DMS79 treated with DMSO at 0.1 percent for 48 hours (cell line): Measurements from ENCODE around the gene GPR152.
A peak's percentile ranks its signal among the peaks of the same experiment; 100 is the strongest.

Source experiments
- DNase-seq: peaks from one replicate; lab custom pipeline; 2025; lab: John Stamatoyannopoulos, UW

The GPR152 gene

GRCh38 chr11:67423891-67424613, 28.5 kb downstream of the GPR152 start:
- no peak for DNase-seq

GRCh38 chr11:67423466-67423865, 29.1 kb downstream of the GPR152 start:
- no peak for DNase-seq

GRCh38 chr11:67422891-67423290, 29.6 kb downstream of the GPR152 start:
- no peak for DNase-seq

DNA sequence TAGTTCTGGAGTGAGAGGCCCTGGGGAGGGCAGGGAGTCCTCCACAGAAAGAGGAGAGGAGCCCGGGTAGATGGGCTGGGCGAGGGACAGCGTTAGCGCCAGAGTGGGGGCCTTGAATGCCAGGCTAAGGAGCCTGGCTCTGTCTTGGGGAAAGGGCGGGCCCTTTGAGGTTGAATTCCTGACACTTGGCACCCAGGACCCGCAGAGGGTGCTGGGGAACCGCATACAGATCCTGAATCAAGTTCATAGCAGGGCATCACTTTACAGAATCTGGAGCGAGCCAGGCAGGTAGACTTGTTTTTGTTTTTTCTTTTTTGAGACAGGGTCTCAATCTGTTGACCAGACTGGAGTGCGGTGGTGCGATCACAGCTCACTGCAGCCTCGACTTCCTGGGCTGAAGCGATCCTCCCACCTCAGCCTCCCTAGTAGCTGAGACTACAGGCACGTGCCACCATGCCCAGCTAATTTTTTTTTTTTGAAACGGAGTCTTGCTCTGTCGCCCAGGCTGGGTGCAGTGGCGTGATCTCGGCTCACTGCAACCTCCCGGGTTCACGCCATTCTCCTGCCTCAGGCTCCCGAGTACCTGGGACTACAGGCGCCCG, 31.0 kb downstream of the GPR152 start:
- DNase-seq: no peak

DNA sequence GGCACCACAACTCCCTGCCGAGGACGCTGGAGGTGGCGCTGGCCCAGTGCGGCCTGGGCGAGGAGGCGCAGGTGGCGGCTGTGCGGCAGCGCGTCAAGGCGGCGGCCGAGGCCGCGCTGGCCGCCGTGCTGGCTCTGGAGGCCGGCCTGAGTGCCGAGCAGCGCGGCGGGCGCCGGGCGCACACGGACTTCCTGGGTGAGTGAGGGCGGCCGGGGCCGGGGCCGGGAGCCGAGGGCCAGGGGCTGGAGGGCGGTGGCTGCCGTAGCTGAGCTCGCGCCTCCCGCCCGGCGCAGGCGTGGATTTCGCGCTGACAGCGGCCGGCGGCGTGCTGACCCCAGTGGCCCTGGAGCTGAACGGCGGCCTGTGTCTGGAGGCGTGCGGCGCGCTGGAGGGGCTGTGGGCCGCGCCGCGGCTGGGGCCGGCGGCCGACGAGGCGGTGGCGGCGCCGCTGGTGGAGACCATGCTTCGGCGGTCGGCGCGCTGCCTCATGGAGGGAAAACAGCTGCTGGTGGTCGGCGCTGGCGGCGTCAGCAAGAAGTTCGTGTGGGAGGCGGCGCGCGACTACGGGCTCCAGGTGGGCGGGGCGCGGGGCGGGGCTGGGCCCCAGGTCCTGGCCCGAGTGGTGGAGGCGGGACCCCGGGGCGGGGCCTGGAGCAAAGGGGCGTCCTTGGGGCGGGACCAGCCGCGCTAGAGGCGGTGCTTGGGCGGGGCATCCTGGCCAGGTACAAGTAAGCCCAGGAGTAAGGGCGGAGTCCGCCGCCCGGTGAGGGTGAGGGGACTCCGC, 31.7 kb downstream of the GPR152 start:
- DNase-seq: peak; percentile 76

DNA sequence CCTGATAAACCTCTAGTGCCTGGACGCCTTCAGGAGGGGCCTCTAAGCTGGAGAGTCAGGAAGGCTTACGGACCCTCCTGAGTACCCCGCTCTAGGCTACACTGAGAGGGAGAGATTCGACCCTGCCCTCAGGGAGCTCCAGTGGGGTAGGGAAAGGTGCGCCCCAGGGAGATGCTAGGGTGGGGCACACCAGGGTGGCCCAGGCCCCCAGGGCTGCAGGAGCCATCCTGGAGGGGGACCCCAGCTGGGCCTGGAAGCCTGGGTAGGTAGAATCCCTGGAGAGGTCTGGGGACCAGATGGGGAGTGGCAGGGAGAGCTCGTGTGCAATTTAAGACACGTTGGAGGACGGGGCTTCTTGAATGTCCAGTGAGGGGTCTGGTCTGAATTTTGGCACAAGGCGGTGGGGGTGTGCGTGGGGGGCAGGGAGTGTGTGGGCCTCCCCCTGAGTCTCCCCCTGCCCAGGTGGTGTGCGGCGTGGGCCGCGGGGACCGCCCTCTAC, 32.3 kb downstream of the GPR152 start:
- DNase-seq: no peak

- no peak for DNase-seq
These were observed 33.0 kb downstream of the GPR152 start for GRCh38 chr11:67419325-67420049.

DNA sequence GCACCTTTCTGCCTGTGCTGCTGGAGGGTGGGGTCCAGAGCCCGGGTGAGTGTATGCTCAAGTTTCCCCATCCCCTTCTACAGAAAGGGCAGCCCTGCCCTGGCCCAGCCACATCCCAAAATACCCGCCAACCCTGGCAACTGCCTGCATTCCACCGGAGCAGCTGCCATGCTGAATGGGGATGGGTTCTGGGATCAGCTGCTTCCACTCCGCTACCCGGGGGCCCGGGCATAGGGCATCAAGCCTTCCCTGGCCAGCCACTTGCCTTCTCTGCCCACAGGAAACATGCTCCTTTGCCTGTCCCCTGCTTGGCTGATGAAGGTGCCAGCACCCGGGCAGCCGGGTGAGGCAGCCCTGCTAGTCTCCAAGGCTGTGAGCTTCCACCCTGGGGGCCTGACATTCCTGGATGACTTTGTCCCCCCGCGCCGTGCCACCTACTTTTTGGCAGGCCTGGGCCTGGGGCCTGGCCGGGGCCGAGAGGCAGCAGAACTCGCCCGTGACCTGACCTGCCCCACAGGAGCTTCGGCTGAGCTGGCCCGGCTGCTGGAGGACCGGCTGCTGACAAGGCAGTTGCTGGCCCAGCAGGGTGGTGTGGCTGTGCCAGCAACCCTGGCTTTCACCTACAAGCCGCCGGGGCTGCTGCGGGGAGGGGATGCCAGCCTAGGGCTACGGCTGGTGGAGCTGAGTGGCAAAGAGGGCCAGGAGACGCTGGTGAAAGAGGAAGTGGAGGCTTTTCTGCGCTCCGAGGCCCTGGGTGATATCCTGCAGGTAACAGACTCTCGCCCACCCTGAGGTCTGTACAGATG, 33.9 kb downstream of the GPR152 start:
- DNase-seq: peak; percentile 43

DNA sequence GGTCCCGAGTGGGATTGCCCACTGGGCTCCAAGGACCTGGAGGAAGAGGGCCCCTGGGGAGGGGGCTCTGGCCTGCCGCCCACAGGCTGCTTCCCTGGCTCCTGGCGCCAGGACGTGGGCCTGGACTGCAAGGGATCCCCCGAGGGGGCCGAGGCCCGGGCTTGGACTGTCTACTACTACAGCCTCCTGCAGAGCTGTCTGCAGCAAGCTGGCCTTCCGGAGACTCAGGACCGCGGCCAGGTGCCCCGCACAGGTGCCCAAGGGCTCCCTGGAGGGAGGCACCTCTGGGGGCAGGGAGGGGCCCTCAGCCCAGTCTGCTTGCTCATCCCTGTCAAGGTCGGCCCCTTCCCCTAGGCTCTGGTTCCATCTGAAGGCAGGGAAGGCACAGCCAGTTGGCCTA, 35.1 kb downstream of the GPR152 start:
- no peak for DNase-seq

- DNase-seq: peak; percentile 10
These were observed 35.9 kb downstream of the GPR152 start for GRCh38 chr11:67416416-67417335.

DNA sequence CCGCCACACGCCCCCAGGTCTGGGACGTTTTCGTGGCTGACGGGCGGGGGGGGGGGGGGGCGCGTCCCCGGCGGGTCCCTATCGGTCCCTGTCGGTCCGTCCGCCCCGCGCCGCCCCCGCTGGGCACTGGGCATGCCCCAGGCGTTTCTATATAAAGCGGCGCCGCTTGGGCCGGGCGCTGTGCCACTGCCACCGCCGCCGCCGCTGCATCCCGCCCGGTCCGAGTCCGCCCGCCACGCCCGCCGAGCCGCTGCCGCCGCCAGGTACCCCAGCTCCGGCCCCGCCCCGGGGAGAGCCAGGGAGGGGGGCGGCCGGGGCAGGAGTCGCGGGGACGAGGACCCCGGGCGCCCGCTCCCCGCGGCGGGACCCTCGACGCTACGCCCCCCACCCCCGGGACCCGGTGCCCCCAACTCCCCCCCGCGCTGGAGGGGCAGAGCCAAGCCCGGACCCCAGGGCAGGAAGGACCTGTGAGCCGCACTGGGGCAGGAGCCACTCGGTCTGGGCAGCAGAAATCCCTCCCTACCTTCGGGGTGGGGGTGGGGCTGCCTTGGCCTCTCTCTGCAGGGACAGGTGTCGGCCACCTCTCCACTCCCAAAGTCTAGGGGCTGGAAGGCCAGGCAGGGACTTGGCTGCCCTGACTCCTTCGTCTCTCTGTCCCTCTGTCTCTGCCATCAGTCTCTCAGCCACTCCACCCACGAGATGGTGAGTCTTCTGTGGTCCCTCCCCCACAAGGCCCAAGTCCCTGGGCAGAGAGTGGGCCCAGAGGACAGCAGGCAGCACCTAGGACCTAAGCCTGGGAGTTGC, 36.8 kb downstream of the GPR152 start, which contains the start of gene CARNS1:
Gene CARNS1 (plus strand): TSS at position 178 of the 804 bp plus-strand sequence. CDS start 522 bp downstream, at position 700.
- DNase-seq: no peak

DNA sequence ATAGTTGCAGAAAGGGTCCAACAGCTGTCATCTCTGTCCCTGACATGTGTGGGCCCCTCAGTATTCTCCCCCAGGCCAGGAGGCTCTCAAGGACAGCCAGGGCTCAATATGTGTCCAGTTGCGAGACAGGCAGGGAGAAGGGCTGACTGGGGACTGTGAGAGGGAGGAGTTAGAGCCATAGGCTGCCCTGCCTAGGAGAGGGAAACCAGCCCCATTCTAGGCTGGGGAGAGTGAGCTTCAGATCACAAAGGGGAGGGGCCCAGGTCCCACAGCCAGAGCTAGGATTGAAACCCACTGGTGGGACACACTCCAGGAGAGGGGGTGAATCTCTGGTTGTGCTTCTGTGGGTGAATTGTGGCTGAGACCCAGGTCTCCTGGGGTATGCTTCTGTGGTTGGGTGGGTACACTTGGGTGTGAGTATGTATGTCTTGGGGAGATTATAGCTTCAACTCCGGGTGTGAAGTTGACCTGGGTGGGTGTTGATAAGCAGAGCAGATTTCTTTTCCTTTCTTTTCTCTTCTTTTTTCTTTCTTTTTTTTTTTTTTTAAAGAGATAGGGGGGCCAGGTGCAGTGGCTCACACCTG, 39.2 kb downstream of the GPR152 start:
- DNase-seq: no peak

- DNase-seq: no peak
These were observed 39.9 kb downstream of the GPR152 start for GRCh38 chr11:67412495-67413179.

GRCh38 chr11:67411785-67412152, 40.8 kb downstream of the GPR152 start:
- DNase-seq: no peak

DNA sequence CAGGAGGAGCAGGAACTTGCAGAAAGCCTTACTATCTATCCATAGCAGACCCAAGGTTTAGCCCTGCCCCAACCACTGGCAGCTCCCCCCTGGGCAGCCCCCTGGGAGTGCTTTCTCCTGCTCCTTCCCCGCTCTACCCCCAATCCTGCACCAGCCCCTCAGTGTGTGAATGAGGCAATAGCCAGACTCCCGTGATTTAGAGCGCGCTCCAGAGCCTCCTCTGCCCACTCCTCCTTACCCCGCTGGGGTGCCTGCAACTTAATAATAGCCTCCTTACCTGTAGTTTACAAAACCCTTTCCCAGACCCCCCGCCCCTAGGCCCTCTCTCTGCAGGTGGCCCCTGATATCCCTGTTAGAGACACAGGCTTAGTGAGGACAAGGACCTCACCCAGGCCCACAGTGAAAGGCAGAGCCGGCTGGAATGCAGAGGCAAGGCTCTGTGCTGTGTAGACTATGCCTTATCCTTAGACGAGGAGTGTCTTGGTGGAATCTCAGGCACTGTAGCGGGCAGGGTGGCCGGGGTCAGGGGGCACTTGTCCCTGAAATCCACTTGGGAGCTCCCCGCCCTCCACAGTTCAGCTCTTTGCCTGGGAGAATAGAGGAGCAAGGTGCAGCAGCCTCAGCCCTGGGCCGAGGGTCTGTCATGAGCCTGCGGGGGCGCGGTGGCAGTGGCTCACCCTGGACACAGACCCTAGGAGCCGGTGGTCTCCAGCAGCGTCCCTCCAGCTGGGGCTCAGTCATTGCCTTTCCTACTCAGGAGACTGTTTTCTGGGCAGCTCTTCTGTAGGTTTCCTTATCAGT, 41.3 kb downstream of the GPR152 start:
- DNase-seq: no peak

GRCh38 chr11:67410369-67410831, 42.1 kb downstream of the GPR152 start:
- no peak for DNase-seq

GRCh38 chr11:67409781-67410368, 42.7 kb downstream of the GPR152 start:
- no peak for DNase-seq
